G401 (cell line): ENCODE data around the gene ZC3H7B. TPM values are rescaled to one million over a fixed set of nuclear protein-coding genes. Genes with fewer than 3 reads are reported as not detected.
"Not testable (repeated sequence)": the region's sequence is repeated elsewhere in the genome, so short reads cannot be mapped to it uniquely, and the experiment has no call there.

Experiments
- DNase-seq: peaks from one replicate; pipeline ENCODE4 v3.0.0-alpha.2; 2015; ENCODE audit warnings: low spot score
- in situ Hi-C: cut with HindIII; loops from 2 replicates; pipeline ENCODE4 v1.10.0; 2016; ENCODE audit warnings: low sequenced_read_pairs, mixed read lengths
- total RNA-seq: library from RNA; depleted of rRNA; stranded (reverse); fragments of >200 nt; shearing (Covaris generic); gene quantifications from 2 replicates; pipeline ENCODE4 v1.2.3, GENCODE V29; 2014; rRNA removed

The ZC3H7B gene
- total RNA-seq, 1 experiment from 2014 or later = 64.4 TPM

GRCh38 chr22:41401781-41402648, 100.7 kb downstream of the ZC3H7B start:
- DNase-seq = peak; percentile 92
- in situ Hi-C loops = no loop called here

- in situ Hi-C loops, DNase-seq: not testable (repeated sequence)
These were observed 101.5 kb downstream of the ZC3H7B start for GRCh38 chr22:41402851-41403250.

- in situ Hi-C loops = no loop called here
- DNase-seq = peak; percentile 98
These were observed 102.4 kb downstream of the ZC3H7B start for GRCh38 chr22:41403532-41404318.

- DNase-seq = no peak
- in situ Hi-C loops = no loop called here
These were observed 104.3 kb downstream of the ZC3H7B start for GRCh38 chr22:41405588-41405987.

- in situ Hi-C loops = no loop called here
- DNase-seq = no peak
These were observed 105.1 kb downstream of the ZC3H7B start for GRCh38 chr22:41406410-41406809.

- no peak for DNase-seq
- in situ Hi-C loops = no loop called here
These were observed 106.1 kb downstream of the ZC3H7B start for GRCh38 chr22:41407433-41407832.

- in situ Hi-C loops = no loop called here
These were observed 107.3 kb downstream of the ZC3H7B start for GRCh38 chr22:41408665-41409064.

More at GRCh38 chr22:41408665-41409064, 107.3 kb downstream of the ZC3H7B start:
- DNase-seq = no peak

Other genes with a start within 250 kb of the ZC3H7B start
- gene EP300, start 208.9 kb upstream of the ZC3H7B start, total RNA-seq = 14.2 and 73.2 TPM in 2 replicates
- 43.8 and 53.1 TPM in 2 replicates for gene L3MBTL2, start 96.2 kb upstream of the ZC3H7B start, total RNA-seq
- gene CHADL, start 60.6 kb upstream of the ZC3H7B start, total RNA-seq = 0.75 and 4.3 TPM in 2 replicates
- gene RANGAP1, start 15.3 kb upstream of the ZC3H7B start, total RNA-seq = 235 and 240 TPM in 2 replicates
- 4.1 and 12.8 TPM in 2 replicates for gene TEF, start 80.4 kb downstream of the ZC3H7B start, total RNA-seq
- 33.3 and 34.4 TPM in 2 replicates for gene TOB2, start 145.3 kb downstream of the ZC3H7B start, total RNA-seq
- 133 and 134 TPM in 2 replicates for gene PHF5A, start 167.2 kb downstream of the ZC3H7B start, total RNA-seq
- gene ACO2, start 167.6 kb downstream of the ZC3H7B start, total RNA-seq = 171 and 184 TPM in 2 replicates
- gene POLR3H, start 242.9 kb downstream of the ZC3H7B start, total RNA-seq = 33.8 and 35.3 TPM in 2 replicates